GM10266 (cell line): ENCODE measurements around the gene L3MBTL4.
"Not testable (repeated sequence)": the region's sequence is repeated elsewhere in the genome, so short reads cannot be mapped to it uniquely, and the experiment has no call there.

Experiments
- DNase-seq: peaks from one replicate; pipeline ENCODE4 v3.0.0; 2012; ENCODE audit errors: extremely low spot score
- TF ChIP-seq, protein P1 (sequence below): IDR thresholded peaks from 2 replicates; pipeline ENCODE4 v1.5.1; 2012; ENCODE audit warnings: mild to moderate bottlenecking, low read depth; ENCODE audit not compliant: control insufficient read depth, insufficient read depth; ENCODE audit errors: missing control alignments

The L3MBTL4 gene

DNA sequence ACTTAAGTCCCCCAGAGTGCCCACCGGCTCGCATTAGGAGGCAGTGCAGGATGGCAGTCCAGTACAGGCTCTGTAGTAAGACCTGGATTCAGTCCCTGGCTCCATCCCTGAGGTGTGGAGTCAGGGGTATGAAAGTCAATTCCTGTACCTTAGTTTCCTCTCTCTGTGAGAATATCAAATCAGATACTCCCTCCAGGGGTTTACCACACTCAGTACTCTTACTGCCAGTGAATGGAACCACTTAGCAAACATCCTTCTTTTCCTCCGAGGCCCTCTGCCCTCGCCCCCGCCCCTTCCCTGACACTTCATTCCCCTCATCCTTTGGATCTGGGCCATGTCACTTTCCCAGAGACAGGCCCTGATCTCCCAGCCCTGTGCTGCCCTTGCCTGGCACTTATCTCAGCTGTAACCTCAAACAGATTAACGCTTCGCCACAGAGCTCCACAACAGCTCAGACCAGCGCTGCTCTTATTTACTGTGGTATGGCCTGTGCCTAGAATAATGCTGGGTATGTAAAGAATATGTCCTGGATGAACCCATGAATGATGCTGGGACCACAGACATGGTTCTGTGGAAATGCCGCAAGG is 360.4 kb downstream of the L3MBTL4 start:
- DNase-seq: no peak
- TF ChIP-seq, protein P1, sequence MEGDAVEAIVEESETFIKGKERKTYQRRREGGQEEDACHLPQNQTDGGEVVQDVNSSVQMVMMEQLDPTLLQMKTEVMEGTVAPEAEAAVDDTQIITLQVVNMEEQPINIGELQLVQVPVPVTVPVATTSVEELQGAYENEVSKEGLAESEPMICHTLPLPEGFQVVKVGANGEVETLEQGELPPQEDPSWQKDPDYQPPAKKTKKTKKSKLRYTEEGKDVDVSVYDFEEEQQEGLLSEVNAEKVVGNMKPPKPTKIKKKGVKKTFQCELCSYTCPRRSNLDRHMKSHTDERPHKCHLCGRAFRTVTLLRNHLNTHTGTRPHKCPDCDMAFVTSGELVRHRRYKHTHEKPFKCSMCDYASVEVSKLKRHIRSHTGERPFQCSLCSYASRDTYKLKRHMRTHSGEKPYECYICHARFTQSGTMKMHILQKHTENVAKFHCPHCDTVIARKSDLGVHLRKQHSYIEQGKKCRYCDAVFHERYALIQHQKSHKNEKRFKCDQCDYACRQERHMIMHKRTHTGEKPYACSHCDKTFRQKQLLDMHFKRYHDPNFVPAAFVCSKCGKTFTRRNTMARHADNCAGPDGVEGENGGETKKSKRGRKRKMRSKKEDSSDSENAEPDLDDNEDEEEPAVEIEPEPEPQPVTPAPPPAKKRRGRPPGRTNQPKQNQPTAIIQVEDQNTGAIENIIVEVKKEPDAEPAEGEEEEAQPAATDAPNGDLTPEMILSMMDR: no peak

DNA sequence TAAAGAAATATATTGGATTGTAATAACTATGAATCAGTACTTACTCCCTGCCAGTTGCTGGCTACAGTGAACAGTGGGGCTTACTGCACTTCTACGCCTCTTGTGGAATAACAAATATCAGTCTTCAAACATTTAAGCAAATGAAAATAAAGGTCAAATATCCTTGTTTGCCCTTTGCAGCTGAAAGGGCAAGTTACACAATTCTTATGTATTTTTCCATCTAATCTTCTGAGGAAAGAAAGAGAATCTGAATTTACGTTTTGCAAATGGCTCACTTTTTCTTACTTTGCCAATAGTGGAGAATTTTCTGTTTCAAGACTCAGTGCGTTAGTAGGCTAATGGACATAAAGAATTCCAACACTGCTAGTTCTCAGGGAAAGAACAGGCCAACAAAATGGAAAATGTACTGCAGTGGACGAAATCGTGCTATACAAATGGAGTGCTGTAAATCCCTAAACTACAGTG is 362.2 kb downstream of the L3MBTL4 start:
- no peak for DNase-seq
- TF ChIP-seq, protein P1: no peak

DNA sequence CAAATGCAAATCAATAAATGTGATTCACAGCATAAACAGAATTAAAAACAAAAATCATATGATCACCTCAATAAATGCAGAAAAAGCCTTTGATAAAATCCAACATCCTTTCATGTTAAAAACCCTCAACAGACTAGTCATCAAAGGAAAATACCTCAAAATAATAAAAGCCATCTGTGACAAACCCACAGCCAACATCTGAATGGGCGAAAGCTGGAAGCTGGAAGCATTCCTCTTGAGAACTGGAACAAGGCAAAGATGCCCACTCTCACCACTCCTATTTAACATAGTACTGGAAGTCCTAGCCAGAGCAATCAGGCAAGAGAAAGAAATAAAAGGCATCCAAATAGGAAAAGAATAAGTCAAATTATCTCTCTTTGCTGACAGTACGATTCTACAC is 367.1 kb downstream of the L3MBTL4 start:
- not testable (repeated sequence) for DNase-seq

DNA sequence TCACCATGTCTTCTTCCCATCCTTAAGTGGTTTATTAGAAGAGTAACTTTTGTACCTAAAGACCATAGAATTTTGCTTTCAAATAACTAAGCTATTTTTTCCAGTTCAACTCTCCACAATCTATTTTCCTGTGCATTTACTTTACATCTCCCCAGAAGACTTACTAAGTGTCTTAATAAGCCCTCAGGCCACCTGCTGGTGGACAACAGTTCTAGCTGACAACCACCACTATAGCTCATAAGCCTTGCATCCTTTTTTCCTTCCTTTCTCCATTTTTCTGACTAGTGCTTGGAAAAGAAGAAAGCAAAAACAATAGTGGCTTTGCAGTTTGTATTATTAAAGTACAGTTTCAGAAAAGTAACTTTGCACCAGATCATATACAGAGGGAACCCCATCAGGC is 369.9 kb downstream of the L3MBTL4 start:
- TF ChIP-seq, protein P1: no peak
- no peak for DNase-seq

DNA sequence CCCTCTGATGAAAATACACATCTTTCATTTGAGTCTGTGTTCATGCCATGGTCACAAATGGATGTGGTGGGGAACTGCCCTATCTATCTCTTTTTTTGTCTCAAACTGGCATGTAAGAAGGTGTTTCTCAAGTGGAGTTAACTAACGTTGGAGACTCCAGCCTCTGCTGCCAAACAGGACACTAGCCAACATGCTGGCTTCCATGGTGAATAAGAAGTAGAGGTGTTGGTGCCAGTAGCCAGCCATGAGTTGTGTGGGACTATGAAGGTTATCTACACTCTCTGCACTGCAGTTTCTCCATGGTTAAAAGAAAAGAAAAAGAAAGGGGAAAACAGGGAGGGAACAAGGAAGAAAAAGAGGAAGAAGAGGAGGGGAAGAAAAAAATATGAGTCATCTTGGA is 370.4 kb downstream of the L3MBTL4 start:
- DNase-seq: no peak
- TF ChIP-seq, protein P1: no peak

DNA sequence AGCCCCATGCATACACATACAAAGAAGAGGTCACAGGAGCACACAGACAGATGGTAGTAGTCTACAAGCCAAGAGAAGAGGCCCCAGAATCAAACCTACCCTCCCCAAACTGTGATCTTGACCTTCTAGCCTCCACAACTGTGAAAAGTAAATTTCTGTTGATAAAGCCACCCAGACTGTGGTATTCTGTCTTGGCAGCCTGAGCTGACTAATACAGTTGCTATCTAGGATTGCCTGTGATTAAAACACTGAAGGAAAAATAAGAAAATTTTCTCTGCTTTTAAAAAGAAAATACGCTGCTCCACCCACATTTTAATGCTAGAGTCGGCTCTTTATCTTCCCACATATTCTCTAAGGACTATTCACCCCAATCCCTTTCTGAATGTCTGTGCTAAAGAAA is 375.7 kb downstream of the L3MBTL4 start:
- DNase-seq: no peak
- TF ChIP-seq, protein P1: no peak

DNA sequence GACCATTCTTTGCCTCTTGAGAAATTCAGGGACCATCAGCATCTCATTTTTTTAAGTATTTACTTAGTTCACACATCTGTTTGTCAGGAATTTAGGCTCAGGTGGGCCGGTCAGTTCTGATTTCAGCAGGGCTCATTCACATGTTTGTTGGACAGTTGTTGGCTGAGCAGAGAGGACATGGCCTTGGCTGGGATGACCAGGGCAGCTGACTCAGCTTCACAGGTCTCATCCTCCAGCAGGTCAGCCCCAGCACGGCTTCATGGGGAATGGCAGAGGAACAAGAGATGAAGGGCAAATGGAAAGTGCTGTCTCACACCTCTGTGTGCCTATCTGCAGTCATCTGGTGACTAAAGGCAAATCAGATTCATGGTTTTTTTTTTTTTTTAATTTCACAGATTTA is 383.3 kb downstream of the L3MBTL4 start:
- DNase-seq: no peak
- TF ChIP-seq, protein P1: no peak

DNA sequence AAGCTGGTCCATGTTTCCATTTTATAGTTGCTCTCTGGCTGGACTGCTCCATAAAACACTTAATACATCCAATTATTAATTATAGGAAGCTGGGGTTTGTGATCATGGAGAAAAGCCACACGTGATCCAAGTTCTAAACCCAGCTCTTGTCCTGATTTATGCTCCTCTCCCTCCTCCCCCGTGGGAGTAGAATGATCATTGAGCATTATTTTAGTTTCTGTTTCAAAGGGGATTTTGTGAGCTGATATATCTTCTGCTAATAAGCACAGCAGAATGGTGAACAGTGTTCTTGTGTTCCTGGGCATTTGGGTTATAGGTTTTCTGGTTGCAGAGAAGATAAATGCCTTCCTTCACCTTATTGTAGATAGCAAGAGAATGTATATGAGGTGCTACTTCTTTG is 383.7 kb downstream of the L3MBTL4 start:
- peak; percentile 12 for DNase-seq
- TF ChIP-seq, protein P1: no peak
